Esophagus muscularis mucosa (tissue), 4 donors: ENCODE results near the gene MARCKS. TPM values are rescaled to one million over a fixed set of nuclear protein-coding genes. Genes with fewer than 3 reads are reported as not detected.

Source experiments
- DNase-seq: peaks from one replicate; pipeline ENCODE4 v3.0.0-alpha.2; 2017; ENCODE audit errors: extremely low spot score
- H3K27ac ChIP-seq, 4 donors: fragments of 200-600 bp; sonication (generic); replicated peaks in 1 of 4; 1 replicate in 3 of 4; 2 replicates in 1 of 4; pipeline ENCODE4 v1.5.1; 2016 to 2019; ENCODE audit warnings: mild to moderate bottlenecking in 1 of 4
- H3K27me3 ChIP-seq, 4 donors: fragments of 200-600 bp; sonication (generic); one replicate each; pipeline versions ENCODE4 v1.5.1 to v1.6.0; 2016 to 2019
- H3K36me3 ChIP-seq, 4 donors: fragments of 200-600 bp; sonication (generic); one replicate each; pipeline ENCODE4 v1.5.1; 2016 to 2019
- H3K4me1 ChIP-seq, 4 donors: fragments of 200-600 bp; sonication (generic); one replicate each; pipeline ENCODE4 v1.5.1; 2016 to 2019
- H3K4me3 ChIP-seq, 4 donors: fragments of 200-600 bp; sonication (generic); 1 replicate in 2 of 4; 2 replicates in 2 of 4; pipeline ENCODE4 v1.5.1; 2016 to 2019; ENCODE audit warnings: mild to moderate bottlenecking in 4 of 4, moderate library complexity in 1 of 4
- H3K9me3 ChIP-seq, 4 donors: fragments of 200-600 bp; sonication (generic); 1 replicate in 3 of 4; 2 replicates in 1 of 4; pipeline ENCODE4 v1.5.1; 2016 to 2019
- CTCF ChIP-seq, 3 experiments: fragments of 200-600 bp in 2 of 3; fragments of 450-650 bp in 1 of 3; sonication (generic) in 2 of 3; IDR thresholded peaks; one replicate each; pipeline ENCODE4 v1.5.1; 2017 to 2019; ENCODE audit warnings: antibody characterized with exemption in 3 of 3, mild to moderate bottlenecking in 2 of 3, moderate library complexity in 1 of 3
- EP300 ChIP-seq: sonication (generic); formaldehyde crosslinking; IDR thresholded peaks from one replicate; pipeline ENCODE4 v1.6.1; 2017; ENCODE audit warnings: antibody characterized with exemption
- POLR2A ChIP-seq: fragments of 450-650 bp; IDR thresholded peaks from one replicate; pipeline ENCODE4 v1.6.1; 2017; ENCODE audit warnings: antibody characterized with exemption, moderate library complexity, mild to moderate bottlenecking, low read depth
- POLR2AphosphoS5 ChIP-seq, 2 donors: sonication (generic); formaldehyde crosslinking; IDR thresholded peaks; one replicate each; pipeline ENCODE4 v1.6.1; 2017; ENCODE audit warnings: antibody characterized with exemption in 2 of 2
- WGBS: methylation state at CpG from one replicate; pipeline ENCODE4 v1.1.5; 2018; 5-methylcytosine and 5-hydroxymethylcytosine counted together
- intact Hi-C: fragments of 100-400 bp; cut with DNase I; formaldehyde crosslinking; loops from one replicate; pipeline ENCODE4 v1.15.1; 2023
- total RNA-seq, 4 donors: library from RNA; depleted of rRNA; stranded (reverse); fragments of >200 nt; gene quantifications; one replicate each; pipeline versions ENCODE4 v1.1.0 to v1.2.1, GENCODE V29; 2016

Gene MARCKS
- total RNA-seq, 4 donors from 2014 or later, result 19.2 to 32.7 (median 31.2) TPM

- peaks cover 9 to 21% (median 15%) of the 10 kb centered on the region in 4 donors for H3K4me1 ChIP-seq
- no peak overlapping the region for H3K4me3 ChIP-seq
- no peaks in the 10 kb centered on the region for H3K9me3 ChIP-seq
- no peaks in the 10 kb centered on the region for H3K36me3 ChIP-seq
- intact Hi-C loops, result no loop called here
- WGBS, result 78% methylated on average over 3 of the region's 3 CpGs
- no peaks in the 10 kb centered on the region for H3K27me3 ChIP-seq
- peak overlapping the region in 2 of 4 donors; percentile 26 to 46 for H3K27ac ChIP-seq
- no peak for DNase-seq
- TF ChIP-seq EP300 (no peak), POLR2AphosphoS5 (IDR thresholded peaks at IDR 0.05) (no peak), CTCF (IDR thresholded peaks at IDR 0.05) (no peak), POLR2A (no peak)
These were observed 32.3 kb upstream of the MARCKS start for GRCh38 chr6:113824866-113825265.

- intact Hi-C loops, result no loop called here
- H3K36me3 ChIP-seq, result no peaks in the 10 kb centered on the region
- no peaks in the 10 kb centered on the region for H3K9me3 ChIP-seq
- H3K4me3 ChIP-seq, result no peak overlapping the region
- no peaks in the 10 kb centered on the region for H3K27me3 ChIP-seq
- TF ChIP-seq EP300 (no peak), POLR2A (no peak), CTCF (IDR thresholded peaks at IDR 0.05) (no peak), POLR2AphosphoS5 (IDR thresholded peaks at IDR 0.05) (peak in 1 of 2 donors; percentile 18)
- peak overlapping the region; percentile 3 to 46 (median 22) for H3K27ac ChIP-seq
- no peak for DNase-seq
- peaks cover 9 to 21% (median 15%) of the 10 kb centered on the region in 4 donors for H3K4me1 ChIP-seq
- WGBS, result 22% methylated on average over 5 of the region's 5 CpGs
These were observed 31.4 kb upstream of the MARCKS start for GRCh38 chr6:113825781-113826180.

- Histone ChIP-seq H3K4me1 (peaks cover 9 to 21% (median 15%) of the 10 kb centered on the region in 4 donors), H3K36me3 (no peaks in the 10 kb centered on the region), H3K4me3 (no peak overlapping the region), H3K27ac (no peak overlapping the region), H3K27me3 (no peaks in the 10 kb centered on the region), H3K9me3 (no peaks in the 10 kb centered on the region)
- TF ChIP-seq EP300 (no peak), CTCF (IDR thresholded peaks at IDR 0.05) (no peak), POLR2A (no peak), POLR2AphosphoS5 (IDR thresholded peaks at IDR 0.05) (no peak)
- no peak for DNase-seq
- intact Hi-C loops, result no loop called here
- WGBS, result 78% methylated on average over 4 of the region's 4 CpGs
These were observed 28.0 kb upstream of the MARCKS start for GRCh38 chr6:113828984-113829695.

GRCh38 chr6:113829696-113830045 lies 27.5 kb upstream of the MARCKS start:
- H3K4me3 ChIP-seq, result no peak overlapping the region
- H3K9me3 ChIP-seq, result no peaks in the 10 kb centered on the region
- intact Hi-C loops, result no loop called here
- no peak overlapping the region for H3K27ac ChIP-seq
- H3K4me1 ChIP-seq, result peaks cover 9 to 16% (median 13%) of the 10 kb centered on the region in 4 donors
- no peaks in the 10 kb centered on the region for H3K27me3 ChIP-seq
- no peak for DNase-seq
- TF ChIP-seq CTCF (IDR thresholded peaks at IDR 0.05) (no peak), POLR2AphosphoS5 (IDR thresholded peaks at IDR 0.05) (no peak), EP300 (no peak), POLR2A (no peak)
- WGBS, result 71% methylated on average over 1 of the region's 1 CpG
- H3K36me3 ChIP-seq, result no peaks in the 10 kb centered on the region

GRCh38 chr6:113830140-113830539 lies 27.0 kb upstream of the MARCKS start:
- 91% methylated on average over 2 of the region's 2 CpGs for WGBS

More at GRCh38 chr6:113830140-113830539, 27.0 kb upstream of the MARCKS start:
- DNase-seq, result no peak
- Histone ChIP-seq H3K4me3 (no peak overlapping the region), H3K27me3 (no peaks in the 10 kb centered on the region), H3K27ac (no peak overlapping the region), H3K4me1 (peaks cover 9 to 12% (median 10%) of the 10 kb centered on the region in 4 donors), H3K36me3 (no peaks in the 10 kb centered on the region), H3K9me3 (no peaks in the 10 kb centered on the region)
- TF ChIP-seq EP300, result no peak
- TF ChIP-seq CTCF (IDR thresholded peaks at IDR 0.05), result no peak
- TF ChIP-seq POLR2AphosphoS5 (IDR thresholded peaks at IDR 0.05), result no peak
- no peak for TF ChIP-seq POLR2A
- intact Hi-C loops, result no loop called here
